CD4-positive, alpha-beta T cell treated with Interleukin-15 for 4 hours (primary cell): ENCODE results near the gene GHITM.

Source experiments
- DNase-seq: peaks from one replicate; pipeline ENCODE4 v3.0.0-alpha.2; 2020; ENCODE audit warnings: low spot score

GHITM gene

GRCh38 chr10:84200537-84201243 lies 61.4 kb downstream of the GHITM start:
- no peak for DNase-seq

- DNase-seq: no peak
Measured at GRCh38 chr10:84201244-84201606, 61.9 kb downstream of the GHITM start.

- DNase-seq: no peak
Measured at GRCh38 chr10:84201682-84202081, 62.4 kb downstream of the GHITM start.

- no peak for DNase-seq
Measured at GRCh38 chr10:84202349-84202748, 63.0 kb downstream of the GHITM start.
